H9 (cell line): ENCODE measurements around the gene ACKR1. TPM values are rescaled to one million over a fixed set of nuclear protein-coding genes. Genes with fewer than 3 reads are reported as not detected.
A peak's percentile ranks its signal among the peaks of the same experiment; 100 is the strongest.

Source experiments
- DNase-seq: peaks from one replicate; pipeline ENCODE4 v3.0.0-alpha.2; 2017
- H2AFZ ChIP-seq: one replicate; pipeline ENCODE4 v1.6.1; 2013; ENCODE audit warnings: mild to moderate bottlenecking, low read length, control low read depth, moderate library complexity
- H2AK5ac ChIP-seq: 2 replicates; pipeline ENCODE4 v1.6.1; 2013; ENCODE audit warnings: low read length, control low read depth, mixed read lengths; ENCODE audit not compliant: insufficient read length
- H2BK120ac ChIP-seq: one replicate; pipeline ENCODE4 v1.6.1; 2013; ENCODE audit warnings: low read depth, mild to moderate bottlenecking, low read length, control low read depth, inconsistent platforms; ENCODE audit not compliant: poor library complexity, severe bottlenecking
- H2BK12ac ChIP-seq: 2 replicates; pipeline ENCODE4 v1.6.1; 2013; ENCODE audit warnings: low read length, control low read depth, mixed read lengths, low read depth; ENCODE audit not compliant: insufficient read length
- H2BK15ac ChIP-seq: 2 replicates; pipeline ENCODE4 v1.6.1; 2013; ENCODE audit warnings: low read depth, low read length, control low read depth
- H2BK20ac ChIP-seq: one replicate; pipeline ENCODE4 v1.6.1; 2013; ENCODE audit warnings: low read depth, mild to moderate bottlenecking, low read length, control low read depth, inconsistent platforms; ENCODE audit not compliant: poor library complexity, severe bottlenecking
- H2BK5ac ChIP-seq: 2 replicates; pipeline ENCODE4 v1.6.1; 2013; ENCODE audit warnings: low read length, control low read depth, mixed read lengths; ENCODE audit not compliant: insufficient read length
- H3K14ac ChIP-seq: 2 replicates; pipeline ENCODE4 v1.6.1; 2013; ENCODE audit warnings: low read length, control low read depth; ENCODE audit not compliant: insufficient read depth
- H3K18ac ChIP-seq: 2 replicates; pipeline ENCODE4 v1.6.1; 2013; ENCODE audit warnings: low read depth, mild to moderate bottlenecking, mixed read lengths, low read length, control low read depth; ENCODE audit not compliant: insufficient read length
- H3K23ac ChIP-seq: 2 replicates; pipeline ENCODE4 v1.6.1; 2013; ENCODE audit warnings: low read length, control low read depth, mixed read lengths, low read depth; ENCODE audit not compliant: insufficient read length
- H3K23me2 ChIP-seq: 2 replicates; pipeline ENCODE4 v1.6.1; 2013; ENCODE audit warnings: low read depth, mild to moderate bottlenecking, mixed read lengths, low read length, control low read depth; ENCODE audit not compliant: insufficient read length, poor library complexity, severe bottlenecking
- H3K27ac ChIP-seq: 2 replicates; pipeline ENCODE4 v1.5.1; 2013; ENCODE audit warnings: low read length, control low read depth, mixed read lengths, low read depth; ENCODE audit not compliant: insufficient read length
- H3K27me3 ChIP-seq: 2 replicates; pipeline ENCODE4 v1.6.1; 2013; ENCODE audit warnings: low read length, control low read depth, inconsistent platforms; ENCODE audit not compliant: insufficient read depth
- H3K4ac ChIP-seq: 2 replicates; pipeline ENCODE4 v1.6.1; 2013; ENCODE audit warnings: low read depth, mild to moderate bottlenecking, control low read depth, inconsistent platforms, low read length, moderate library complexity
- H3K4me1 ChIP-seq: 2 replicates; pipeline ENCODE4 v1.6.1; 2013; ENCODE audit warnings: low read length, control low read depth, inconsistent platforms; ENCODE audit not compliant: insufficient read depth
- H3K4me2 ChIP-seq: 2 replicates; pipeline ENCODE4 v1.6.1; 2013; ENCODE audit warnings: low read length, control low read depth, mixed read lengths; ENCODE audit not compliant: insufficient read length, insufficient read depth
- H3K56ac ChIP-seq: 2 replicates; pipeline ENCODE4 v1.6.1; 2013; ENCODE audit warnings: low read depth, mild to moderate bottlenecking, mixed read lengths, low read length, control low read depth; ENCODE audit not compliant: insufficient read length
- H3K79me1 ChIP-seq: 2 replicates; pipeline ENCODE4 v1.6.1; 2013; ENCODE audit warnings: low read depth, mild to moderate bottlenecking, moderate library complexity, low read length, control low read depth, inconsistent platforms; ENCODE audit not compliant: insufficient read depth, poor library complexity, severe bottlenecking
- H3K79me2 ChIP-seq: 2 replicates; pipeline ENCODE4 v1.6.1; 2013; ENCODE audit warnings: low read length, control low read depth, inconsistent platforms; ENCODE audit not compliant: insufficient read depth
- H3K9ac ChIP-seq: 2 replicates; pipeline ENCODE4 v1.6.1; 2013; ENCODE audit warnings: low read length, control low read depth, mixed read lengths; ENCODE audit not compliant: insufficient read length; ENCODE audit errors: extremely low read depth
- H3K9me3 ChIP-seq: one replicate; pipeline ENCODE4 v1.6.1; 2013; ENCODE audit warnings: low read depth, low read length, inconsistent platforms; ENCODE audit not compliant: control insufficient read depth
- H3T11ph ChIP-seq: one replicate; pipeline ENCODE4 v1.6.1; 2013; ENCODE audit warnings: mild to moderate bottlenecking, low read length, control low read depth, inconsistent platforms
- H4K20me1 ChIP-seq: one replicate; pipeline ENCODE4 v1.6.1; 2013; ENCODE audit not compliant: control insufficient read depth, insufficient read length, insufficient read depth
- H4K5ac ChIP-seq: 2 replicates; pipeline ENCODE4 v1.6.1; 2013; ENCODE audit warnings: low read depth, mild to moderate bottlenecking, mixed read lengths, low read length, control low read depth; ENCODE audit not compliant: insufficient read length
- H4K8ac ChIP-seq: replicated peaks from 2 replicates; pipeline ENCODE4 v1.6.1; 2013; ENCODE audit warnings: low read length, control low read depth, mixed read lengths, low read depth; ENCODE audit not compliant: insufficient read length
- H4K91ac ChIP-seq: 2 replicates; pipeline ENCODE4 v1.6.1; 2013; ENCODE audit warnings: low read depth, mild to moderate bottlenecking, moderate library complexity, mixed read lengths, low read length, control low read depth; ENCODE audit not compliant: insufficient read length
- H3K27ac Mint-ChIP-seq, 3 experiments: 2 replicates in 2 of 3; 3 replicates in 1 of 3; pipeline ENCODE4 v1.8.0; 2020 to 2021; ENCODE audit warnings: mixed read lengths in 3 of 3, mild to moderate bottlenecking in 1 of 3, moderate library complexity in 1 of 3
- H3K27me3 Mint-ChIP-seq: 2 replicates; pipeline ENCODE4 v1.8.0; 2021; ENCODE audit warnings: low read depth, mild to moderate bottlenecking, moderate library complexity, mixed read lengths
- H3K36me3 Mint-ChIP-seq, 3 experiments: 2 replicates in 2 of 3; 3 replicates in 1 of 3; pipeline ENCODE4 v1.8.0; 2020 to 2021; ENCODE audit warnings: low read depth in 3 of 3, mixed read lengths in 3 of 3; ENCODE audit not compliant: insufficient read depth in 1 of 3
- H3K4me1 Mint-ChIP-seq, 2 experiments: 2 replicates each; pipeline ENCODE4 v1.8.0; 2020; ENCODE audit warnings: mixed read lengths in 2 of 2
- H3K4me3 Mint-ChIP-seq, 2 experiments: 2 replicates in 1 of 2; 3 replicates in 1 of 2; pipeline ENCODE4 v1.8.0; 2020 to 2021; ENCODE audit warnings: mild to moderate bottlenecking in 2 of 2, mixed read lengths in 2 of 2, moderate library complexity in 1 of 2
- H3K9me3 Mint-ChIP-seq, 2 experiments: 2 replicates in 1 of 2; 3 replicates in 1 of 2; pipeline ENCODE4 v1.8.0; 2020; ENCODE audit warnings: mild to moderate bottlenecking in 2 of 2, mixed read lengths in 2 of 2, moderate library complexity in 1 of 2
- WGBS: extraction: QIAGEN DNeasy Blood & Tissue Kit; methylation state at CpG from one replicate; pipeline ENCODE4 v1.1.7; 2013; ENCODE audit warnings: missing lambda C conversion rate, low lambda C conversion rate, mixed read lengths; ENCODE audit not compliant: insufficient read length; ENCODE audit errors: extremely low coverage; 5-methylcytosine and 5-hydroxymethylcytosine counted together
- total RNA-seq: library from RNA; stranded (reverse); gene quantifications from 2 replicates; pipeline ENCODE4 v1.2.1, GENCODE V29; 2021
- TF ChIP-seq, protein P1 (sequence below): fragments of 200-600 bp; sonication (generic); conservative IDR thresholded peaks from 3 replicates; pipeline ENCODE4 v1.8.0; 2021; ENCODE audit warnings: antibody characterized with exemption, mild to moderate bottlenecking

Gene ACKR1
- total RNA-seq, 1 experiment from 2014 or later: 0.26 TPM

DNA sequence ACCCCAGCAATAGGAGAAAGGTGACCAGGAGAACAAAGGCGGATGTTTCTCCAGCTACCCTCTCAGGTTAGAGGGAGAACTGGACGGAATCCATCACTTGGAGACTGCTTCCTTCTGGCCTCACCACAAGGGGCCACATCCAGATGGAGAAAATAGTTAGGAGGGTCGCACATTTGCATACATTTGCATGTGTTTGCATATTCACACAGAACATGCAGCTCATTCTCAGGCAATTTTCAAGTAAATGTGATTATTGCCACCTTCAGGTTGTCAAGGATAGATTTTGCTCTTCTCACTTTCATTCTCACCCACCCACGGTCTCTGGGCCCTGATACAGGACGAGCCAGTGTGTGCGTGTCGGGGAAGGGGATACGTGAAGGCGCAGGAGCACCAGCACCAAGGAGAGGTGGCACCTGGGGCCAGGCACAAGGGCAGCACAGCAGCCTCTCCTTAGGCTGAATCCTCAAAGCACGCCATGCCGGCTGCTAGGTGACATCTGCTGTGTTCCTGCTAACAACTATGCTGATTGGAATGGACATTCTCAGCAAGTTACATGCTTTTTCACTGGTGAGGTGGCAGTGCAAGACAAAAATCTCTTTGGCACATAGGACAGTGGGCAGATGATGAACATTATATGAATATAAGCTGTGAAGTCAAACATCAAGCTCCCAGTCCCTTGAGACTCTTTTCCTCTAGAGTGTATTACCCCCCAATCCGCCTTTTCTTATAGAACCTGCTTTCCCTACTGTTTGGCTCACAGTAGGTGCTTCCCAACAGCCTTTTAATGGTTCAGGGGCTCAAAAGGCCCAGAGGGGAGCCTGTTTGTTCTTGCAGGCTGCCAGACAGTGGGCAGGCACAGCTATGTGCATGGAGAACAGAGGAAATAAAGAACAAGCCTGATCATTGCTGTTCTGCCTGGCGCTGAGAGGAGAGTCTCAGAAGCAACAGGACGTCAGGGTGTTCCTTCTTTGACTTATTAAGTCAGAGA lies 14.3 kb downstream of the ACKR1 start:
- TF ChIP-seq, protein P1, sequence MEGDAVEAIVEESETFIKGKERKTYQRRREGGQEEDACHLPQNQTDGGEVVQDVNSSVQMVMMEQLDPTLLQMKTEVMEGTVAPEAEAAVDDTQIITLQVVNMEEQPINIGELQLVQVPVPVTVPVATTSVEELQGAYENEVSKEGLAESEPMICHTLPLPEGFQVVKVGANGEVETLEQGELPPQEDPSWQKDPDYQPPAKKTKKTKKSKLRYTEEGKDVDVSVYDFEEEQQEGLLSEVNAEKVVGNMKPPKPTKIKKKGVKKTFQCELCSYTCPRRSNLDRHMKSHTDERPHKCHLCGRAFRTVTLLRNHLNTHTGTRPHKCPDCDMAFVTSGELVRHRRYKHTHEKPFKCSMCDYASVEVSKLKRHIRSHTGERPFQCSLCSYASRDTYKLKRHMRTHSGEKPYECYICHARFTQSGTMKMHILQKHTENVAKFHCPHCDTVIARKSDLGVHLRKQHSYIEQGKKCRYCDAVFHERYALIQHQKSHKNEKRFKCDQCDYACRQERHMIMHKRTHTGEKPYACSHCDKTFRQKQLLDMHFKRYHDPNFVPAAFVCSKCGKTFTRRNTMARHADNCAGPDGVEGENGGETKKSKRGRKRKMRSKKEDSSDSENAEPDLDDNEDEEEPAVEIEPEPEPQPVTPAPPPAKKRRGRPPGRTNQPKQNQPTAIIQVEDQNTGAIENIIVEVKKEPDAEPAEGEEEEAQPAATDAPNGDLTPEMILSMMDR: no peak; the same call in 2 of the 3 replicates
- H3K4me1 Mint-ChIP-seq: peaks cover 28 to 49% of the 10 kb centered on the region in 2 experiments
- Histone ChIP-seq H2BK20ac (no peak overlapping the region), H4K91ac (no peak overlapping the region), H3T11ph (no peak overlapping the region), H3K9me3 (no peaks in the 10 kb centered on the region), H4K5ac (no peak overlapping the region), H3K23me2 (no peaks in the 10 kb centered on the region), H3K4ac (no peak overlapping the region), H2AK5ac (no peak overlapping the region), H3K79me1 (no peaks in the 10 kb centered on the region), H4K8ac (no peak overlapping the region), H3K4me2 (no peak overlapping the region), H3K14ac (peak overlapping the region; percentile 76), H3K56ac (no peak overlapping the region), H3K27me3 (no peaks in the 10 kb centered on the region), H2AFZ (no peak overlapping the region), H2BK5ac (no peak overlapping the region), H3K9ac (no peak overlapping the region), H2BK15ac (no peak overlapping the region), H3K79me2 (no peaks in the 10 kb centered on the region), H3K27ac (no peak overlapping the region), H3K18ac (no peak overlapping the region), H2BK12ac (no peak overlapping the region), H3K4me1 (peaks cover 6% of the 10 kb centered on the region; the same call in 1 of the 2 replicates), H2BK120ac (no peak overlapping the region), H4K20me1 (no peaks in the 10 kb centered on the region), H3K23ac (no peak overlapping the region)
- H3K4me3 Mint-ChIP-seq: peak overlapping the region in 1 of 2 experiments; percentile 21; a peak in 4 of 5 replicates
- no peak for DNase-seq
- WGBS: no CpG with 5 or more reads among the region's 14 CpGs
- no peaks in the 10 kb centered on the region for H3K36me3 Mint-ChIP-seq
- peaks cover 6% of the 10 kb centered on the region for H3K27me3 Mint-ChIP-seq
- H3K27ac Mint-ChIP-seq: peak overlapping the region in 2 of 3 experiments; percentile 34 to 89; a peak in 5 of 7 replicates
- no peaks in the 10 kb centered on the region; a peak in 1 of 5 replicates for H3K9me3 Mint-ChIP-seq
